ENCODE measurements around the gene PBLD.
"Not testable (repeated sequence)": the region's sequence is repeated elsewhere in the genome, so short reads cannot be mapped to it uniquely, and the experiment has no call there.

Gene PBLD

DNA sequence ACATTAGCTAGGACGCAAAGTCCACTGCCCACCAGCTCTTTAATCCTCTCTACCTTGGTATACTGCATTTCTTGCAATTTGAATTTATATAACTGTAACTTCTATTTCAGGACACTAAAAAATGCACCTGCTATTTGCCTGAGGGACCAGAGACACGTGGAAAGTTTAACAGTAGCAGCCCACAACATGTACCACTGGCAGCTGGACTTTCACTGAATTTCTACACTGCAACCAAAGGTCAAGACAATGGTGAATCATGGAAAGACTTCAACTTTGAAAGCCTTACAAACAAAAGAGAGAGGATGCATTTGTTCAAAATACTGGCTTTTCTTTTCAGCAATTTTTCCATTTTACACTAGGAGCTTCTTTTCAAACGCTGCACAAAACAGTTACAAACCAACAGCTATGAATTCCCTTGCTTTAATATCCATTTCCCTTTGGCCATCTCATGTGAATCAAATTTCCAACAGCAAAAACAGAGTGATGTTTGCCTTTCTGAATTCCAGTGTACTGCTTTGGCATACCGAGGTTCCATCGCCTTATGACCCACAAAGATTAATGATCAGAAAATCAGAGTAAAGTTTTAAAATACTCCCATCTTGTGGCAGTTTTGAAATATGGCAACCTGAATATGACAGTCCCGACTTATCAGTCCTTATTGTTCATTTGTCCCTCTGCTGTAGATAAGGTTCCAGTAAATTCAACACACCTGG lies 30.8 kb downstream of the PBLD start:
- Histone ChIP-seq H3K9ac (ENCODE audit: low read length) (no peak overlapping the region), H3K9me3 (ENCODE audit: control insufficient read depth, insufficient read depth, low read depth, low read length) (no peaks in the 10 kb centered on the region), H3K4me1 (ENCODE audit: control insufficient read depth, insufficient read depth, low read length) (no peaks in the 10 kb centered on the region), H3K27ac (ENCODE audit: low read depth, low read length) (no peak overlapping the region), H3K27me3 (ENCODE audit: control insufficient read depth, insufficient read depth, low read length) (no peaks in the 10 kb centered on the region), H3K4me3 (ENCODE audit: low read depth, low read length) (no peak overlapping the region), H3K36me3 (ENCODE audit: control insufficient read depth, insufficient read depth, low read length) (no peaks in the 10 kb centered on the region)

DNA sequence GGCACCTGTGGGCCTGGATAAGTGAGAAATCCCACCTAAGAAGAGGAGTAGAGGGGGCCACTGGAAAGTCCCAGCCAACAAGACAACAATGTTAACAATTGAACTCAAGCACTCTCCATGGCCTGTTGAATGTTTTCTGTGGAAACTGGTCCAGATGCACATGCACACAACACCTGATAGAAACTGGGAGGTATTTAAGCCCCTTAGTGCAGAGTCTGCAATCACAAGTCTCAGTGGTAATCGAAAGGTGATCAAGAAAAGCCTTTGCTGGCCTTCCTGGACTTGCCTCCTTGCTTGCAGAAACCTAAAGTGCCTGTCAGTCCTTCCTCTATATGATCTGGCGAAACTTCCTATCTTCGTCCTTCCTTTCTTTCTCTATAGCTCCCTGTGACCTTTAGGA lies 31.4 kb downstream of the PBLD start:
- Histone ChIP-seq H3K4me3 (ENCODE audit: low read depth, low read length) (no peak overlapping the region), H3K4me1 (ENCODE audit: control insufficient read depth, insufficient read depth, low read length) (no peaks in the 10 kb centered on the region), H3K9me3 (ENCODE audit: control insufficient read depth, insufficient read depth, low read depth, low read length) (no peaks in the 10 kb centered on the region), H3K27ac (ENCODE audit: low read depth, low read length) (no peak overlapping the region), H3K27me3 (ENCODE audit: control insufficient read depth, insufficient read depth, low read length) (no peaks in the 10 kb centered on the region), H3K9ac (ENCODE audit: low read length) (no peak overlapping the region), H3K36me3 (ENCODE audit: control insufficient read depth, insufficient read depth, low read length) (no peaks in the 10 kb centered on the region)

DNA sequence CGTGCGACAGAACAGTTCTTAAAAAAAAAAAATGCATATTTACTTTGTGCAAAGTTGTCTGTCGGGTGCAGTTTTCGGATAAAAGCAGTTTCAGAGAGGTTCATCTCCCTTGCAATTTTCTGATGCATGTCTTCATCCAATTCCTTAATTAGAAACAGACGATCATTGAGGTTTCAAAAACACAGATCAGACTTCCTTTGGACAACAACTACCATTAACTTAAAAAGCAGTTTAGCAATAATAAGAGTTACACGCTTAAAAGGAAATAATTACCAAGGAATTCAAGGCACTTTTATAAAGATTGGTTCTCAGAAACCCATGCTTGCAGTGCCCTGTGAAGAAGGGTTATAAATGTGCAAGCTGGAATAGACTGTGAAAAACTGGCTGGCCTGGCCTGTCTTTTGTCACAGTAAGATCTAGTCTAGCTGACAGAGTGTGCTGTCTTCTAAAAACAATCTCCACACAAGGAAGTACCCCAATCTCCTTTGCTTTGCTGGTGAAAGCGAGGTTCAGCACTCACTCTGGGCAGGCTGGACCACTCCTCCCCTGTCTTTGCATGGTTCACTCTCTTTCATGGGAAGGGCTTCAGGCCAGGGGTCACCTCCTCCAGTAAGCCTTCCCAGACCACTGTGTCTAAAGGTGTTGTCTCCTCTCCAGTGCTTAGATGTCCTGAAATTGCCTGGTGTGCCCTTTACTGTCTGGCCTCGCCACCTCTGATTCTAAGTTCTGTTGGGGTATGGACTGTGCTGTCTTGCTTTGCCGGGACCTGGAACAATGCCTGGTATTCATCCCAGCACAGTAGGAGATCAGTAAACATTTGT lies 35.7 kb downstream of the PBLD start:
- Histone ChIP-seq H3K36me3 (ENCODE audit: control insufficient read depth, insufficient read depth, low read length) (no peaks in the 10 kb centered on the region), H3K4me3 (ENCODE audit: low read depth, low read length) (no peak overlapping the region), H3K27me3 (ENCODE audit: control insufficient read depth, insufficient read depth, low read length) (no peaks in the 10 kb centered on the region), H3K9ac (ENCODE audit: low read length) (no peak overlapping the region), H3K27ac (ENCODE audit: low read depth, low read length) (no peak overlapping the region), H3K9me3 (ENCODE audit: control insufficient read depth, insufficient read depth, low read depth, low read length) (no peaks in the 10 kb centered on the region), H3K4me1 (ENCODE audit: control insufficient read depth, insufficient read depth, low read length) (no peaks in the 10 kb centered on the region)

DNA sequence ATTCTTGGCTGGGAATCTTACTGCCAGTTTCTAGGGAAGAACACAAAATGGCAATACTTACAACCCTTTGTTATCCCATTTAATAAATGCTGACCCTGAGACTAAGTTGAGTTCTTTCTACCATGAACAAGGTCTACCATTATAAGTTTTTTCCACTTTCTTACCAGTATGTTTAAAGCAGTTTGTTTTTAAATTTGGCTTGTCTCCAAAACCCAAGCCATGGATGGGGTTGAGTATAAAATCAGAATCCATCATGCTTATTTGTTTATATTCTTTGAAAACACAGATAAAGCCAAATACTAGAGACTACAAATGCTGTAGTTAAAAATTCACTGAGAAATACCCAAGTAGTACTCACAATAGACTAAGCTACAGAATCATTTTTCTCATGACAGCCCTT lies 42.0 kb downstream of the PBLD start:
- H3K4me1 ChIP-seq (ENCODE audit: control insufficient read depth, insufficient read depth, low read length): no peaks in the 10 kb centered on the region
- no peak overlapping the region for H3K27ac ChIP-seq (ENCODE audit: low read depth, low read length)
- H3K36me3 ChIP-seq (ENCODE audit: control insufficient read depth, insufficient read depth, low read length): no peaks in the 10 kb centered on the region
- H3K4me3 ChIP-seq (ENCODE audit: low read depth, low read length): no peak overlapping the region
- H3K9ac ChIP-seq (ENCODE audit: low read length): no peak overlapping the region
- H3K27me3 ChIP-seq (ENCODE audit: control insufficient read depth, insufficient read depth, low read length): no peaks in the 10 kb centered on the region
- H3K9me3 ChIP-seq (ENCODE audit: control insufficient read depth, insufficient read depth, low read depth, low read length): no peaks in the 10 kb centered on the region

DNA sequence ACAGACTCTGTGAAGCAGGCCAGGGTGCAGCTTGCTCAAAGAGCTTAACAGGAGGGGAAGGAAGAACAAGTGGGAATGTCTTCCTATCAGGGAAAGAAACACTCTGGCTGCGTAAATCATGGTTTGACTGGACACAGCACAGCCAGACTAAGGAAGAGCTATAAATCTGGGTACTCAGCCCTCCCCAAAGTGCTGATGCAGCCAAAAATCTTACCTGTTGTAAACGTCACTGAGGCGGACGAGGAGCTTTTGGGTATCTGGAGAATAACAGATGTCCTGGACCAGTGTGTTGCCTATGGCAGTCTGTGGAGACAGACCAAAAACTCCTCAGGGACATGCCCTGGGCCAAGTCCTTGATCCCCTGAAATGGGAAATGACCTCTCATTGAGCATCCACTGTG lies 44.0 kb downstream of the PBLD start:
- no peaks in the 10 kb centered on the region for H3K4me1 ChIP-seq (ENCODE audit: control insufficient read depth, insufficient read depth, low read length)
- H3K4me3 ChIP-seq (ENCODE audit: low read depth, low read length): no peak overlapping the region
- H3K9ac ChIP-seq (ENCODE audit: low read length): no peak overlapping the region
- H3K9me3 ChIP-seq (ENCODE audit: control insufficient read depth, insufficient read depth, low read depth, low read length): no peaks in the 10 kb centered on the region
- H3K27ac ChIP-seq (ENCODE audit: low read depth, low read length): no peak overlapping the region
- H3K27me3 ChIP-seq (ENCODE audit: control insufficient read depth, insufficient read depth, low read length): no peaks in the 10 kb centered on the region
- H3K36me3 ChIP-seq (ENCODE audit: control insufficient read depth, insufficient read depth, low read length): no peaks in the 10 kb centered on the region

DNA sequence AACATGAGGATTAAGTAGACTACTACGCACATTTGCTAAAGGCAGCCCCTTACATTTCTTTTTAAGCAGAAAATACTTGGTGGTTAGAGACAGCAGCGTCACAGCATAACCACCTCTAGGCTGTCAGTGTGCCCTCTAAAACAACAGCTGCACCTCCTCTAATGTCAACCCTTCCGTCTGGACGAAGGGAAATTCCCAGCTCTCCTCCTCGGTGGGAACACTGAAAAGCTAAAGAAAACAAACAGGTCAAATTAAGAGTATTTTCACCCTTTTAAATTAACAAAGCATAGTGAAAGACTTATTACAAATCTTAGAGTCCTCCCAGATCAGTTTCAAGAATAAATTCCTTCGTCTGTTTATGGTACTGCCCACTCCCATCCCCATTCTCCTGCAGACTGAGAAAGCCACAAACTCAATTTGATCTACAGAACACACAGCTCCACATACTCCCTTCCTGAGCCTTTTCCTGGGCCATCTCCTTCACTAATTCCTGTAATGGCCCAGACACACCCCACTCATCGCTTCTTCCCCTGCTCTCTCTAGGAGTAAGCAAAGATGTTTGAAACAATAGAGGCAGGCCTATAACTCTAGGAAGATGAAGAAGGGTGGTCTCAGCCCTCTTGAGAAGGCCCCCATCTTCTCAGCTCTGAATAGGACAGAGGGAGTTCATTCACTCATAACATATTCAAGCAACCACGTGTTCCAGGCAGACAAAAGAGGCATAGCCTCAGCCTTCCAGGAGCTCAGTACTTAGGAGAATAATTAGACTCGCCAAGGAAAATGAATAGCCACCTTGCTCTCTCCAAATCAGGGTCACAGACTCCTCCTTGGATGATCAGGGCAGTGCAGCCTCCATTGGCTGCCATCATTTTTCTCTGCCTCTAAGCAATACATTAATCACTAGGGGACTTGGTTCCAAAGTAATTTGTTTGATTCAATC lies 48.4 kb downstream of the PBLD start:
- no peaks in the 10 kb centered on the region for H3K27me3 ChIP-seq (ENCODE audit: control insufficient read depth, insufficient read depth, low read length)
- no peak overlapping the region for H3K4me3 ChIP-seq (ENCODE audit: low read depth, low read length)
- no peaks in the 10 kb centered on the region for H3K4me1 ChIP-seq (ENCODE audit: control insufficient read depth, insufficient read depth, low read length)
- H3K27ac ChIP-seq (ENCODE audit: low read depth, low read length): no peak overlapping the region
- no peak overlapping the region for H3K9ac ChIP-seq (ENCODE audit: low read length)
- H3K36me3 ChIP-seq (ENCODE audit: control insufficient read depth, insufficient read depth, low read length): no peaks in the 10 kb centered on the region
- peaks cover 4% of the 10 kb centered on the region; the same call in 1 of the 2 replicates for H3K9me3 ChIP-seq (ENCODE audit: control insufficient read depth, insufficient read depth, low read depth, low read length)

DNA sequence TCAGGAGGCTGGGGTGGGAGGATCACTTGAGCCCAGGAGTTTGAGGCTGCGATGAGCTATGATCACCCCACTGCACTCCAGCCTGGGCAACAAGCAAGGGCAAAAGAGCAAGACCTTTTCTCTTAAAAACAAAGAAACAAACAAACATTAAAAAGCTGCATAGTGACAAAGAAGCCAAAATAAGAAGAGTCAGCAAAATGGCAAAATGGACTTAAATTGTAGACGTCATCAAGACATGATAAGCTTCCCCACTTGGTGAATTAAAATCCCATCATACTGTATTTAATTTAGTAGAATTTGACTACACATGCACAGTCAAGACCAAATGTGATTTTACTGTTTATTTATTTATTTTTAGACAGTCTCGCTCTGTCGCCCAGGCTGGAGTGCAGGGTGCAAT lies 52.0 kb downstream of the PBLD start:
- Histone ChIP-seq H3K27ac (ENCODE audit: low read depth, low read length) (no peak overlapping the region), H3K4me3 (ENCODE audit: low read depth, low read length) (no peak overlapping the region), H3K4me1 (ENCODE audit: control insufficient read depth, insufficient read depth, low read length) (no peaks in the 10 kb centered on the region), H3K9ac (ENCODE audit: low read length) (no peak overlapping the region), H3K36me3 (ENCODE audit: control insufficient read depth, insufficient read depth, low read length) (no peaks in the 10 kb centered on the region), H3K27me3 (ENCODE audit: control insufficient read depth, insufficient read depth, low read length) (no peaks in the 10 kb centered on the region), H3K9me3 (ENCODE audit: control insufficient read depth, insufficient read depth, low read depth, low read length) (peaks cover 23% of the 10 kb centered on the region)

DNA sequence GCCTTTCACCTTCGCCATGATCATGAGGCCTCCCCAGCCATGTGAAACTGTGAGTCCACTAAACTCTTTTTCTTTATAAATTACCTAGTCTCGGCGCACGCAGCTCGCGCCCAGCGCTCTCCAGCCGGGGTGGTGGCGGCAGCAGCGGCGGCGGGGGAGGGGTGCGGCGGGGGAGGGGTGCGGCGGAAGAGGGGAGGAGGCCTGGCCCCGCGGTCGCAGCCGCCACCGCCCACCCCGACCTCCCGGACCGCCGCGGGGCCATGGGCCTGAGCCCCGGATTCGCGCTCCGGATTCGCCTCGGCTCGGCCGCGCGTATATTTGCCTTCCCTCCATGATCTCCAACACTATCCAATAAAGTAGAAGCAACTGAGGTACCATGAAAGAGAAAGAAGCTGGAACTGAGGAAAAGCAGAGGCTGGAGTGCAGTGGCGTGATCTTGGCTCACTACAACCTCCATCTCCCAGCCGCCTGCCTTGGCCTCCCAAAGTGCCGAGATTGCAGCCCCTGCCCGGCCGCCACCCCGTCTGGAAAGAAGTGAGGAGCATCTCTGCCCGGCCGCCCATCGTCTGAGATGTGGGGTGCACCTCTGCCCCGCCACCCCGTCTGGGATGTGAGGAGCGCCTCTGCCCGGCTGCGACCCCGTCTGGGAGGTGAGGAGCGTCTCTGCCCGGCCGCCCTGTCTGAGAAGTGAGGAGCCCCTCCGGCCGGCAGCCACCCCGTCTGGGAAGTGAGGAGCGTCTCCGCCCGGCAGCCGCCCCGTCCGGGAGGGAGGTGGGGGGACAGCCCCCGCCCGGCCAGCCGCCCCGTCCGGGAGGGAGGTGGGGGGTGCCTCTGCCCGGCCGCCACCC lies 53.6 kb downstream of the PBLD start:
- peaks cover 27% of the 10 kb centered on the region for H3K9me3 ChIP-seq (ENCODE audit: control insufficient read depth, insufficient read depth, low read depth, low read length)
- not testable (repeated sequence) for H3K4me3 ChIP-seq (ENCODE audit: low read depth, low read length); H3K9ac ChIP-seq (ENCODE audit: low read length); H3K4me1 ChIP-seq (ENCODE audit: control insufficient read depth, insufficient read depth, low read length); H3K27ac ChIP-seq (ENCODE audit: low read depth, low read length); H3K36me3 ChIP-seq (ENCODE audit: control insufficient read depth, insufficient read depth, low read length); H3K27me3 ChIP-seq (ENCODE audit: control insufficient read depth, insufficient read depth, low read length)

DNA sequence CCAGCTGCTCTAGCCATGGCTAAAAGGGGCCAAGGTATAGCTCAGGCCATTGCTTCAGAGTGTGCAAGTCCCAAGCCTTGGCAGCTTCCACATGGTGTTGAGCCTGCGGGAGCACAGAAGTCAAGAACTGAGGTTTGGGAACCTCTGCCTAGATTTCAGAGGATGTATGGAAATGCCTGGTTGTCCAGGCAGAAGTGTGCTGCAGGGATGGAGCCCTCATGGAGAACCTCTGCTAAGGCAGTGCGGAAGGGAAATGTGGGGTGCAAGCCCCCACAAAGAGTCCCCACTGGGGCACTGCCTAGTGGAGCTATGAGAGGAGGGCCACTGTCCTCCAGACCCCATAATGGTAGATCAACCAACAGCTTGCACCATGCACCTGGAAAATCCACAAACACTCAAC lies 54.9 kb downstream of the PBLD start:
- peaks cover 27% of the 10 kb centered on the region for H3K9me3 ChIP-seq (ENCODE audit: control insufficient read depth, insufficient read depth, low read depth, low read length)

DNA sequence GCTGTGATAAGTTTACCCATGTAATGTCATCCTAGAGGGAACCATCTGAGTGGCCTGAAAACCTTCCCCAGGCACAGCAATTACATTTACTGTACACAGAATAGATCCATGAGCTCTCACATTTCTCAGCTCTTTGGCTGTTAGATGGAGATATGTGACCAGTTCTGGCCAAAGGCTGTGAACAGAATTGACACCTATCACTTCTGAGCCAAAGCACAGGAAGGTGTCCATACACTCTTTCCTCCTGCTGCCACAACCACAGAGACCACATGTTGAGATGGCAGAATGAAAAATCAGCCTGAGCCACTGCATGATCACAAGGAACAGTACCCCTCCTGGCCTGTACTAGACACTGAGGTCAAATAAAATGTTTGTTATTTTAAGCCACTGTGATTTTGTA lies 56.5 kb downstream of the PBLD start:
- H3K4me1 ChIP-seq (ENCODE audit: control insufficient read depth, insufficient read depth, low read length): 0 out of 2 replicates have a peak, but pooled peaks cover 3% of the 10 kb centered on the region
- no peak overlapping the region for H3K27ac ChIP-seq (ENCODE audit: low read depth, low read length)
- H3K9ac ChIP-seq (ENCODE audit: low read length): no peak overlapping the region
- H3K9me3 ChIP-seq (ENCODE audit: control insufficient read depth, insufficient read depth, low read depth, low read length): peaks cover 27% of the 10 kb centered on the region
- H3K27me3 ChIP-seq (ENCODE audit: control insufficient read depth, insufficient read depth, low read length): no peaks in the 10 kb centered on the region
- H3K36me3 ChIP-seq (ENCODE audit: control insufficient read depth, insufficient read depth, low read length): no peaks in the 10 kb centered on the region
- no peak overlapping the region for H3K4me3 ChIP-seq (ENCODE audit: low read depth, low read length)

More for the DNA sequence above, 54.9 kb downstream of the PBLD start:
- not testable (repeated sequence) for H3K4me1 ChIP-seq (ENCODE audit: control insufficient read depth, insufficient read depth, low read length); H3K27me3 ChIP-seq (ENCODE audit: control insufficient read depth, insufficient read depth, low read length); H3K9ac ChIP-seq (ENCODE audit: low read length); H3K27ac ChIP-seq (ENCODE audit: low read depth, low read length); H3K36me3 ChIP-seq (ENCODE audit: control insufficient read depth, insufficient read depth, low read length); H3K4me3 ChIP-seq (ENCODE audit: low read depth, low read length)

Data from HUES6 (cell line).